ENCODE results near the gene ARHGDIB. TPM values are rescaled to one million over a fixed set of nuclear protein-coding genes. Genes with fewer than 3 reads are reported as not detected.
A peak's percentile ranks its signal among the peaks of the same experiment; 100 is the strongest.

Gene ARHGDIB
- total and polyA plus RNA-seq, 10 of the 15 experiments (the other 5 are each of a cell fraction or from before 2014, with no cell fraction given), result 796 to 2,849 (median 1,346) TPM

- ChIA-PET CTCF (interaction anchor here (1.8 kb wide), 1 partner anchor 9 kb away, joined by 8 read pairs; no protein-coding TSS in a partner anchor), POLR2A (interaction anchor here (0.9 to 2.3 kb wide), 3 partner anchors 10 to 148 kb away, joined by 4 to 11 read pairs (median 9); partner anchors contain the start of gene ARHGDIB), SMC1A (ENCODE audit: uncharacterized antibody, unreplicated experiment) (interaction anchor here (0.9 to 1.1 kb wide), 7 partner anchors 9 to 610 kb away, joined by 3 to 8 read pairs (median 3); no protein-coding TSS in a partner anchor), RAD21 (ENCODE audit: unreplicated experiment) (interaction anchor here (0.8 to 4.2 kb wide), 3 partner anchors 11 to 179 kb away, joined by 4 to 25 read pairs (median 6); partner anchors contain the start of gene ARHGDIB)
- H3K4me2 ChIP-seq (ENCODE audit: control insufficient read depth, insufficient read depth), result peak overlapping the region; percentile 85
- intact Hi-C loops (cut with micrococcal nuclease; ENCODE audit: unreplicated experiment), result loop anchor here (5.0 to 10.0 kb wide), 4 partner anchors 37 to 834 kb away; partner anchors contain the start of gene EPS8
- H3K79me2 ChIP-seq (ENCODE audit: control insufficient read depth, insufficient read depth, low read length), result peaks cover 90% of the 10 kb centered on the region
- WGBS (ENCODE audit: insufficient coverage, insufficient replicate concordance, low lambda C conversion rate, missing lambda C conversion rate), result 0% methylated on average over 4 of the region's 4 CpGs
- H2AFZ ChIP-seq (ENCODE audit: control insufficient read depth, low read depth, low read length), result no peak overlapping the region
- H3K9ac ChIP-seq (ENCODE audit: control insufficient read depth, insufficient read depth, low read length), result no peak overlapping the region
- FAIRE-seq (peak; percentile 79), ATAC-seq (peak; percentile 55), DNase-seq (ENCODE audit: low read depth, low spot score) (no peak)
- no peaks in the 10 kb centered on the region for H4K20me1 ChIP-seq (ENCODE audit: control insufficient read depth, insufficient read depth)
- peaks cover 8 to 37% of the 10 kb centered on the region in 2 experiments for H3K36me3 ChIP-seq (ENCODE audit: control insufficient read depth in 2 of 2, insufficient read depth in 2 of 2, low read length in 1 of 2)
- in situ Hi-C loops (cut with MboI), result loop anchor here (10.0 to 25.0 kb wide), 3 partner anchors 176 to 563 kb away; a partner anchor contains a TSS
- H3K27me3 ChIP-seq (replicated peaks in 1 of 2; ENCODE audit: control insufficient read depth in 2 of 2, insufficient read depth in 2 of 2, low read length in 1 of 2), result no peaks in the 10 kb centered on the region
- peak overlapping the region; percentile 2; the same call in 1 of the 2 replicates for H3K4me3 ChIP-seq
- H3K4me1 ChIP-seq (ENCODE audit: control insufficient read depth, insufficient read depth, low read length), result peaks cover 52% of the 10 kb centered on the region
- H3K27ac ChIP-seq (ENCODE audit: control insufficient read depth, insufficient read depth), result peak overlapping the region; percentile 100
- BruUV-seq (replicated peaks), result no TSS peak
- no peaks in the 10 kb centered on the region for H3K9me3 ChIP-seq (replicated peaks; ENCODE audit: control insufficient read depth, insufficient read depth, low read length)
- no peak for TF ChIP-seq IRF5 (IDR thresholded peaks at IDR 0.05; ENCODE audit: borderline replicate concordance)
- TF ChIP-seq SUPT20H (IDR thresholded peaks at IDR 0.05; ENCODE audit: borderline replicate concordance, control insufficient read depth, low read depth, low read length), result no peak
- TF ChIP-seq, protein P1, sequence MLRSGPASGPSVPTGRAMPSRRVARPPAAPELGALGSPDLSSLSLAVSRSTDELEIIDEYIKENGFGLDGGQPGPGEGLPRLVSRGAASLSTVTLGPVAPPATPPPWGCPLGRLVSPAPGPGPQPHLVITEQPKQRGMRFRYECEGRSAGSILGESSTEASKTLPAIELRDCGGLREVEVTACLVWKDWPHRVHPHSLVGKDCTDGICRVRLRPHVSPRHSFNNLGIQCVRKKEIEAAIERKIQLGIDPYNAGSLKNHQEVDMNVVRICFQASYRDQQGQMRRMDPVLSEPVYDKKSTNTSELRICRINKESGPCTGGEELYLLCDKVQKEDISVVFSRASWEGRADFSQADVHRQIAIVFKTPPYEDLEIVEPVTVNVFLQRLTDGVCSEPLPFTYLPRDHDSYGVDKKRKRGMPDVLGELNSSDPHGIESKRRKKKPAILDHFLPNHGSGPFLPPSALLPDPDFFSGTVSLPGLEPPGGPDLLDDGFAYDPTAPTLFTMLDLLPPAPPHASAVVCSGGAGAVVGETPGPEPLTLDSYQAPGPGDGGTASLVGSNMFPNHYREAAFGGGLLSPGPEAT (IDR thresholded peaks at IDR 0.05; ENCODE audit: low read depth), result peak; percentile 78; the same call in 1 of the 2 replicates
- TF ChIP-seq MEF2A (IDR thresholded peaks at IDR 0.05; ENCODE audit: insufficient read depth, low read depth, low read length), result peak; percentile 92
- TF ChIP-seq BCL11A (IDR thresholded peaks at IDR 0.05; ENCODE audit: low read depth, low read length), result peak; percentile 94
- no peak for TF ChIP-seq ZNF384 (IDR thresholded peaks at IDR 0.05; ENCODE audit: borderline replicate concordance, low read depth, low read length)
- no peak for TF ChIP-seq TARDBP (IDR thresholded peaks at IDR 0.05; ENCODE audit: borderline replicate concordance)
- peak; percentile 70; the same call in 1 of the 2 replicates for TF ChIP-seq NFIC (IDR thresholded peaks at IDR 0.05; ENCODE audit: low read depth, low read length)
- no peak for TF ChIP-seq RAD21 (IDR thresholded peaks at IDR 0.05; ENCODE audit: insufficient read depth, low read depth, low read length)
- TF ChIP-seq PAX8 (IDR thresholded peaks at IDR 0.05), result no peak
- TF ChIP-seq MYB (IDR thresholded peaks at IDR 0.05; ENCODE audit: borderline replicate concordance, low read depth, low read length), result no peak
- TF ChIP-seq ZNF622 (IDR thresholded peaks at IDR 0.05), result no peak
- no peak for TF ChIP-seq TBL1XR1 (IDR thresholded peaks at IDR 0.05; ENCODE audit: low read depth, low read length)
- TF ChIP-seq, protein P2, sequence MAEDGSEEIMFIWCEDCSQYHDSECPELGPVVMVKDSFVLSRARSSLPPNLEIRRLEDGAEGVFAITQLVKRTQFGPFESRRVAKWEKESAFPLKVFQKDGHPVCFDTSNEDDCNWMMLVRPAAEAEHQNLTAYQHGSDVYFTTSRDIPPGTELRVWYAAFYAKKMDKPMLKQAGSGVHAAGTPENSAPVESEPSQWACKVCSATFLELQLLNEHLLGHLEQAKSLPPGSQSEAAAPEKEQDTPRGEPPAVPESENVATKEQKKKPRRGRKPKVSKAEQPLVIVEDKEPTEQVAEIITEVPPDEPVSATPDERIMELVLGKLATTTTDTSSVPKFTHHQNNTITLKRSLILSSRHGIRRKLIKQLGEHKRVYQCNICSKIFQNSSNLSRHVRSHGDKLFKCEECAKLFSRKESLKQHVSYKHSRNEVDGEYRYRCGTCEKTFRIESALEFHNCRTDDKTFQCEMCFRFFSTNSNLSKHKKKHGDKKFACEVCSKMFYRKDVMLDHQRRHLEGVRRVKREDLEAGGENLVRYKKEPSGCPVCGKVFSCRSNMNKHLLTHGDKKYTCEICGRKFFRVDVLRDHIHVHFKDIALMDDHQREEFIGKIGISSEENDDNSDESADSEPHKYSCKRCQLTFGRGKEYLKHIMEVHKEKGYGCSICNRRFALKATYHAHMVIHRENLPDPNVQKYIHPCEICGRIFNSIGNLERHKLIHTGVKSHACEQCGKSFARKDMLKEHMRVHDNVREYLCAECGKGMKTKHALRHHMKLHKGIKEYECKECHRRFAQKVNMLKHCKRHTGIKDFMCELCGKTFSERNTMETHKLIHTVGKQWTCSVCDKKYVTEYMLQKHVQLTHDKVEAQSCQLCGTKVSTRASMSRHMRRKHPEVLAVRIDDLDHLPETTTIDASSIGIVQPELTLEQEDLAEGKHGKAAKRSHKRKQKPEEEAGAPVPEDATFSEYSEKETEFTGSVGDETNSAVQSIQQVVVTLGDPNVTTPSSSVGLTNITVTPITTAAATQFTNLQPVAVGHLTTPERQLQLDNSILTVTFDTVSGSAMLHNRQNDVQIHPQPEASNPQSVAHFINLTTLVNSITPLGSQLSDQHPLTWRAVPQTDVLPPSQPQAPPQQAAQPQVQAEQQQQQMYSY (CRISPR knock-in tag; IDR thresholded peaks at IDR 0.05), result no peak
- TF ChIP-seq SMAD1 (IDR thresholded peaks at IDR 0.05; ENCODE audit: low read depth, partially characterized antibody), result no peak
- TF ChIP-seq TCF3 (IDR thresholded peaks at IDR 0.05; ENCODE audit: borderline replicate concordance, insufficient read depth, low read depth, low read length), result no peak
Measured at GRCh38 chr12:14950421-14950820, 11.0 kb downstream of the ARHGDIB start.

All from GM12878 (cell line).